LoVo (cell line): Measurements from ENCODE around the gene PAX8.
"Not testable (repeated sequence)": the region's sequence is repeated elsewhere in the genome, so short reads cannot be mapped to it uniquely, and the experiment has no call there.

Source experiments
- DNase-seq: peaks from one replicate; pipeline ENCODE4 v3.0.0-alpha.2; 2016; ENCODE audit warnings: low spot score

Gene PAX8

GRCh38 chr2:113288674-113289149 lies 10.0 kb upstream of the PAX8 start:
- DNase-seq = peak; percentile 84

GRCh38 chr2:113288117-113288673 lies 9.5 kb upstream of the PAX8 start:
- DNase-seq = not testable (repeated sequence)

- DNase-seq = no peak
These were observed 7.1 kb upstream of the PAX8 start for GRCh38 chr2:113285816-113286215.

GRCh38 chr2:113284999-113285398 lies 6.3 kb upstream of the PAX8 start:
- not testable (repeated sequence) for DNase-seq

GRCh38 chr2:113284476-113284875 lies 5.8 kb upstream of the PAX8 start:
- DNase-seq = no peak

GRCh38 chr2:113283704-113284284 lies 5.1 kb upstream of the PAX8 start:
- DNase-seq = peak; percentile 84

- peak; percentile 87 for DNase-seq
These were observed 4.2 kb upstream of the PAX8 start for GRCh38 chr2:113282747-113283533.

- no peak for DNase-seq
These were observed 3.4 kb upstream of the PAX8 start for GRCh38 chr2:113281910-113282746.

GRCh38 chr2:113278073-113278741 lies 514 bp downstream of the PAX8 start:
- no peak for DNase-seq

- DNase-seq = no peak
These were observed 1.1 kb downstream of the PAX8 start for GRCh38 chr2:113277474-113278072.

- DNase-seq = no peak
These were observed 1.8 kb downstream of the PAX8 start for GRCh38 chr2:113276761-113277425.

- DNase-seq = no peak
These were observed 2.4 kb downstream of the PAX8 start for GRCh38 chr2:113276216-113276760.

GRCh38 chr2:113275556-113276215 lies 3.0 kb downstream of the PAX8 start:
- no peak for DNase-seq

- DNase-seq = no peak
These were observed 4.3 kb downstream of the PAX8 start for GRCh38 chr2:113274432-113274831.

GRCh38 chr2:113273981-113274380 lies 4.7 kb downstream of the PAX8 start:
- no peak for DNase-seq

- DNase-seq = no peak
These were observed 5.6 kb downstream of the PAX8 start for GRCh38 chr2:113273027-113273551.

- no peak for DNase-seq
These were observed 6.2 kb downstream of the PAX8 start for GRCh38 chr2:113272477-113272876.

- no peak for DNase-seq
These were observed 9.9 kb downstream of the PAX8 start for GRCh38 chr2:113268621-113269360.

- no peak for DNase-seq
These were observed 12.3 kb downstream of the PAX8 start for GRCh38 chr2:113266431-113266830.
